A549 (cell line): Measurements from ENCODE around the gene FABP2. TPM values are rescaled to one million over a fixed set of nuclear protein-coding genes. Genes with fewer than 3 reads are reported as not detected.
"Not testable (repeated sequence)": the region's sequence is repeated elsewhere in the genome, so short reads cannot be mapped to it uniquely, and the experiment has no call there.

Experiments
- ATAC-seq, 2 experiments: fragments of 200-7000 bp in 1 of 2; fragments of >200 bp in 1 of 2; cut with Nextera tagmentation in 1 of 2; cut with Tn5 transposase in 1 of 2; 3 replicates each; pipeline versions ENCODE4 v1.8.0 to v1.9.1; 2018 to 2020; ENCODE audit warnings: mild to moderate bottlenecking in 1 of 2, moderate library complexity in 1 of 2
- CTCF ChIA-PET: fragments of 300-600 bp; sonication (Branson Sonifier 250); formaldehyde crosslinking; extraction: SDS; loops from one replicate; lab custom pipeline; 2021; ENCODE audit warnings: antibody characterized with exemption, inconsistent platforms; lab: Yijun Ruan, JAX
- POLR2A ChIA-PET: fragments of 350-600 bp; formaldehyde crosslinking; extraction: SDS; loops from one replicate; lab custom pipeline; 2021; ENCODE audit warnings: antibody characterized with exemption, inconsistent platforms; lab: Yijun Ruan, JAX
- DNase-seq, 2 experiments: peaks; one replicate each; pipeline versions ENCODE4 v3.0.0 to v3.0.0-alpha.2; 2011 to 2016; ENCODE audit warnings: low read depth in 1 of 2, low spot score in 1 of 2
- FAIRE-seq: peaks from 2 replicates; lab custom pipeline; 2011; peaks lifted over from hg19 to GRCh38; lab: Jason Lieb, UNC
- H3K27ac ChIP-seq, 2 experiments: fragments of >200 bp; sonication (Bioruptor Twin); formaldehyde crosslinking; 3 replicates each; pipeline ENCODE4 v1.5.1; 2016 to 2017
- H3K4me1 ChIP-seq: fragments of >200 bp; sonication (Bioruptor Twin); formaldehyde crosslinking; 3 replicates; pipeline ENCODE4 v1.6.1; 2016
- H3K4me2 ChIP-seq: fragments of >200 bp; sonication (Bioruptor Twin); formaldehyde crosslinking; 3 replicates; pipeline ENCODE4 v1.6.1; 2016
- H3K4me3 ChIP-seq: fragments of >200 bp; sonication (Bioruptor Twin); formaldehyde crosslinking; 3 replicates; pipeline ENCODE4 v1.5.1; 2016
- H3K9me3 ChIP-seq: fragments of >200 bp; sonication (Bioruptor Twin); formaldehyde crosslinking; 3 replicates; pipeline ENCODE4 v1.6.1; 2016
- BHLHE40 ChIP-seq: IDR thresholded peaks from 2 replicates; pipeline ENCODE4 v1.6.1; 2012; ENCODE audit warnings: low read depth, low read length, inconsistent platforms
- CHD4 ChIP-seq: fragments of 200-600 bp; sonication (generic); IDR thresholded peaks from 2 replicates; pipeline ENCODE4 v1.6.1; 2016; ENCODE audit warnings: antibody characterized with exemption, mild to moderate bottlenecking, borderline replicate concordance
- EHF ChIP-seq: fragments of 250-450 bp; sonication (Bioruptor Pico); IDR thresholded peaks from 2 replicates; pipeline ENCODE4 v1.5.0; 2020; ENCODE audit warnings: mild to moderate bottlenecking
- EP300 ChIP-seq, 2 experiments: fragments of >200 bp; sonication (Bioruptor Twin); formaldehyde crosslinking; IDR thresholded peaks; 2 replicates in 1 of 2; 3 replicates in 1 of 2; pipeline ENCODE4 v1.6.1; 2016 to 2017
- FOSB ChIP-seq: fragments of 250-450 bp; sonication (Bioruptor Pico); IDR thresholded peaks from 2 replicates; pipeline ENCODE4 v1.5.0; 2020; ENCODE audit warnings: mild to moderate bottlenecking, moderate library complexity
- FOXS1 ChIP-seq: fragments of 250-450 bp; sonication (Bioruptor Pico); IDR thresholded peaks from 2 replicates; pipeline ENCODE4 v1.5.0; 2020; ENCODE audit warnings: mild to moderate bottlenecking, moderate library complexity
- HOXB13 ChIP-seq: fragments of 250-450 bp; sonication (Bioruptor Pico); IDR thresholded peaks from 2 replicates; pipeline ENCODE4 v1.5.0; 2020; ENCODE audit warnings: low read depth, mild to moderate bottlenecking, moderate library complexity
- HOXB5 ChIP-seq: fragments of 250-450 bp; sonication (Bioruptor Pico); IDR thresholded peaks from 2 replicates; pipeline ENCODE4 v1.5.0; 2020; ENCODE audit warnings: mild to moderate bottlenecking, moderate library complexity
- JUNB ChIP-seq: fragments of >200 bp; sonication (Bioruptor Twin); formaldehyde crosslinking; IDR thresholded peaks from 2 replicates; pipeline ENCODE4 v1.6.1; 2016
- KDM1A ChIP-seq: fragments of 200-600 bp; sonication (generic); IDR thresholded peaks from 2 replicates; pipeline ENCODE4 v1.6.1; 2016; ENCODE audit warnings: low read depth, mild to moderate bottlenecking
- NR3C1 ChIP-seq: fragments of >200 bp; sonication (Bioruptor Twin); formaldehyde crosslinking; IDR thresholded peaks from 3 replicates; pipeline ENCODE4 v1.6.1; 2017
- RFX5 ChIP-seq: fragments of 450-650 bp; IDR thresholded peaks from 2 replicates; pipeline ENCODE4 v1.7.1; 2014; ENCODE audit warnings: antibody characterized with exemption, mild to moderate bottlenecking, moderate library complexity
- ZC3H11A ChIP-seq: fragments of 450-650 bp; IDR thresholded peaks from 2 replicates; pipeline ENCODE4 v1.6.1; 2014; ENCODE audit warnings: antibody characterized with exemption, mild to moderate bottlenecking
- ZNF302 ChIP-seq: fragments of 250-450 bp; sonication (Bioruptor Pico); IDR thresholded peaks from 2 replicates; pipeline ENCODE4 v1.9.0; 2021; ENCODE audit warnings: inconsistent platforms, mild to moderate bottlenecking, moderate library complexity
- WGBS: methylation state at CpG from one replicate; pipeline ENCODE4 v1.1.6; 2017; ENCODE audit errors: missing lambda C conversion rate; 5-methylcytosine and 5-hydroxymethylcytosine counted together
- polyA plus RNA-seq, 4 experiments: library from polyadenylated mRNA; depleted of rRNA in 3 of 4; stranded (reverse); fragments of >200 nt; fragmentation: RNase III in 1 of 4; extraction: RNeasy Plus Mini Kit Qiagen cat#74134 plus additional on column Dnase treatment in 1 of 4; gene quantifications; 2 replicates in 3 of 4; 3 replicates in 1 of 4; pipeline ENCODE4 v1.2.3, GENCODE V29; 2011 to 2017

Gene FABP2
- polyA plus RNA-seq, 2 of the 4 experiments (the other 2 are of a cell fraction), result not detected

- H3K9me3 ChIP-seq, H3K27ac ChIP-seq, CTCF ChIA-PET, ATAC-seq, POLR2A ChIA-PET, H3K4me1 ChIP-seq, H3K4me2 ChIP-seq, FAIRE-seq, DNase-seq, H3K4me3 ChIP-seq: not testable (repeated sequence)
- WGBS, result 100% methylated on average over 1 of the region's 1 CpG
Observed at GRCh38 chr4:119356796-119357195, 34.9 kb upstream of the FABP2 start.

GRCh38 chr4:119356041-119356440, 34.1 kb upstream of the FABP2 start:
- H3K27ac ChIP-seq, POLR2A ChIA-PET, H3K4me3 ChIP-seq, H3K9me3 ChIP-seq, H3K4me1 ChIP-seq, DNase-seq, ATAC-seq, H3K4me2 ChIP-seq, CTCF ChIA-PET, FAIRE-seq: not testable (repeated sequence)
- WGBS, result 53% methylated on average over 1 of the region's 1 CpG

GRCh38 chr4:119353364-119353763, 31.4 kb upstream of the FABP2 start:
- H3K9me3 ChIP-seq, H3K4me2 ChIP-seq, H3K4me1 ChIP-seq, H3K27ac ChIP-seq, DNase-seq, FAIRE-seq, H3K4me3 ChIP-seq, ATAC-seq, POLR2A ChIA-PET, CTCF ChIA-PET: not testable (repeated sequence)
- WGBS, result 44% methylated on average over 2 of the region's 3 CpGs

GRCh38 chr4:119348169-119348568, 26.2 kb upstream of the FABP2 start:
- H3K27ac ChIP-seq, H3K9me3 ChIP-seq, ATAC-seq, H3K4me1 ChIP-seq, POLR2A ChIA-PET, H3K4me2 ChIP-seq, CTCF ChIA-PET, H3K4me3 ChIP-seq, DNase-seq, FAIRE-seq: not testable (repeated sequence)
- WGBS, result 79% methylated on average over 1 of the region's 1 CpG

DNA sequence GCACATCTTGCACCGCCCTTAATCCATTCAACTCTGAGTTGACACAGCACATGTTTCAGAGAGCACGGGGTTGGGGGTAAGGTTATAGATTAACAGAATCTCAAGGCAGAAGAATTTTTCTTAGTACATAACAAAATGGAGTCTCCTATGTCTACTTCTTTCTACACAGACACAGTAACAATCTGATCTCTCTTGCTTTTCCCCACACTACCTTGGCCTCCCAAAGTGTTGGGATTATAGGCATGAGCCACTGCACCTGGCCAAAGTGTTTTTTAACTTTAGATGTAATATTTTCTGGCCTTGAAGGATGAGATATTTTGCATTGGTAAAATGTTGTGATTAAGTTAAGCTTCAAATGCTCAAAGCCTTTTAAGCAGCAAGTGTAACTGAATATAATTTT, 21.4 kb upstream of the FABP2 start:
- H3K9me3 ChIP-seq, H3K4me1 ChIP-seq, H3K4me2 ChIP-seq, ATAC-seq, FAIRE-seq, DNase-seq, POLR2A ChIA-PET, H3K4me3 ChIP-seq, CTCF ChIA-PET, H3K27ac ChIP-seq: not testable (repeated sequence)
- no CpG with 5 or more reads among the region's 2 CpGs for WGBS
- TF ChIP-seq ZNF302 (peak; percentile 57; the same call in 1 of the 2 replicates), EHF (CRISPR knock-in tag) (0 out of 2 replicates have a peak, but pooled peaks have one; percentile 46), FOXS1 (CRISPR knock-in tag) (peak; percentile 65; the same call in 1 of the 2 replicates), HOXB5 (CRISPR knock-in tag) (0 out of 2 replicates have a peak, but pooled peaks have one; percentile 42), HOXB13 (peak; percentile 86; the same call in 1 of the 2 replicates)
- TF ChIP-seq, all 56 proteins: peak for 5; not testable (repeated sequence) for 51

- FAIRE-seq, H3K9me3 ChIP-seq, H3K4me3 ChIP-seq, H3K4me2 ChIP-seq, H3K27ac ChIP-seq, POLR2A ChIA-PET, ATAC-seq, CTCF ChIA-PET, DNase-seq, H3K4me1 ChIP-seq: not testable (repeated sequence)
Observed at GRCh38 chr4:119339895-119340294, 18.0 kb upstream of the FABP2 start.

- Histone ChIP-seq H3K4me2 (no peak overlapping the region), H3K4me1 (no peaks in the 10 kb centered on the region), H3K4me3 (no peak overlapping the region), H3K27ac (no peak overlapping the region), H3K9me3 (no peaks in the 10 kb centered on the region)
- CTCF ChIA-PET, result no interaction called here
- no peak for TF ChIP-seq NR3C1
- TF ChIP-seq ZC3H11A, result no peak
- no peak for TF ChIP-seq FOSB
- no peak for TF ChIP-seq RFX5
- TF ChIP-seq KDM1A, result no peak
- TF ChIP-seq BHLHE40, result no peak
- no peak for TF ChIP-seq EP300 (IDR thresholded peaks at IDR 0.05)
- TF ChIP-seq JUNB, result no peak
- no peak for TF ChIP-seq CHD4
- no peak for ATAC-seq
- POLR2A ChIA-PET, result no interaction called here
- FAIRE-seq, result no peak
- 67% methylated on average over 1 of the region's 1 CpG for WGBS
- DNase-seq, result no peak
Observed at GRCh38 chr4:119337010-119337409, 15.1 kb upstream of the FABP2 start.

GRCh38 chr4:119336332-119336979, 14.5 kb upstream of the FABP2 start:
- H3K4me2 ChIP-seq, H3K9me3 ChIP-seq, ATAC-seq, POLR2A ChIA-PET, H3K27ac ChIP-seq, FAIRE-seq, DNase-seq, CTCF ChIA-PET, H3K4me3 ChIP-seq, H3K4me1 ChIP-seq: not testable (repeated sequence)
- 58% methylated on average over 3 of the region's 4 CpGs for WGBS
